NOMO-1 treated with dmso at 0.1 percent for 144 hours (cell line): ENCODE results near the gene EHD2.
A peak's percentile ranks its signal among the peaks of the same experiment; 100 is the strongest.
"Not testable (repeated sequence)": the region's sequence is repeated elsewhere in the genome, so short reads cannot be mapped to it uniquely, and the experiment has no call there.

ENCODE experiments used
- DNase-seq: peaks from one replicate; lab custom pipeline; 2025; ENCODE audit not compliant: unreplicated experiment; lab: John Stamatoyannopoulos, UW

Gene EHD2

GRCh38 chr19:47714339-47714738, 1.1 kb downstream of the EHD2 start:
- no peak for DNase-seq

GRCh38 chr19:47714855-47715254, 1.6 kb downstream of the EHD2 start:
- not testable (repeated sequence) for DNase-seq

- DNase-seq, result no peak
Observed at GRCh38 chr19:47716270-47716937, 3.2 kb downstream of the EHD2 start.

- DNase-seq, result not testable (repeated sequence)
Observed at GRCh38 chr19:47718415-47719046, 5.3 kb downstream of the EHD2 start.

GRCh38 chr19:47719047-47719859, 6.0 kb downstream of the EHD2 start:
- DNase-seq, result no peak

- DNase-seq, result no peak
Observed at GRCh38 chr19:47720669-47721422, 7.6 kb downstream of the EHD2 start.

- peak; percentile 58 for DNase-seq
Observed at GRCh38 chr19:47723581-47723940, 10.3 kb downstream of the EHD2 start.

GRCh38 chr19:47725759-47726401, 12.7 kb downstream of the EHD2 start:
- peak; percentile 76 for DNase-seq

- DNase-seq, result peak; percentile 16
Observed at GRCh38 chr19:47726467-47726866, 13.2 kb downstream of the EHD2 start.

GRCh38 chr19:47728295-47728694, 15.1 kb downstream of the EHD2 start:
- DNase-seq, result not testable (repeated sequence)

- DNase-seq, result no peak
Observed at GRCh38 chr19:47729468-47729798, 16.2 kb downstream of the EHD2 start.

- no peak for DNase-seq
Observed at GRCh38 chr19:47729799-47730520, 16.7 kb downstream of the EHD2 start.

GRCh38 chr19:47730521-47730889, 17.3 kb downstream of the EHD2 start:
- no peak for DNase-seq

- DNase-seq, result no peak
Observed at GRCh38 chr19:47730910-47731309, 17.7 kb downstream of the EHD2 start.

GRCh38 chr19:47735131-47735530, 21.9 kb downstream of the EHD2 start:
- no peak for DNase-seq

GRCh38 chr19:47740866-47741519, 27.8 kb downstream of the EHD2 start:
- DNase-seq, result no peak

- no peak for DNase-seq
Observed at GRCh38 chr19:47741544-47742140, 28.4 kb downstream of the EHD2 start.

- DNase-seq, result no peak
Observed at GRCh38 chr19:47742634-47743033, 29.4 kb downstream of the EHD2 start.
